Stimulated activated CD8-positive, alpha-beta memory T cell treated with anti-CD3 and anti-CD28 coated beads, Interleukin-15, amount 100 ng/mL, for 4 hours (primary cell): ENCODE measurements around the gene TJAP1.

Experiments used
- DNase-seq, 2 donors: peaks; one replicate each; pipeline ENCODE4 v3.0.0-alpha.2; 2020; ENCODE audit warnings: low read depth in 2 of 2

Gene TJAP1, protein sequence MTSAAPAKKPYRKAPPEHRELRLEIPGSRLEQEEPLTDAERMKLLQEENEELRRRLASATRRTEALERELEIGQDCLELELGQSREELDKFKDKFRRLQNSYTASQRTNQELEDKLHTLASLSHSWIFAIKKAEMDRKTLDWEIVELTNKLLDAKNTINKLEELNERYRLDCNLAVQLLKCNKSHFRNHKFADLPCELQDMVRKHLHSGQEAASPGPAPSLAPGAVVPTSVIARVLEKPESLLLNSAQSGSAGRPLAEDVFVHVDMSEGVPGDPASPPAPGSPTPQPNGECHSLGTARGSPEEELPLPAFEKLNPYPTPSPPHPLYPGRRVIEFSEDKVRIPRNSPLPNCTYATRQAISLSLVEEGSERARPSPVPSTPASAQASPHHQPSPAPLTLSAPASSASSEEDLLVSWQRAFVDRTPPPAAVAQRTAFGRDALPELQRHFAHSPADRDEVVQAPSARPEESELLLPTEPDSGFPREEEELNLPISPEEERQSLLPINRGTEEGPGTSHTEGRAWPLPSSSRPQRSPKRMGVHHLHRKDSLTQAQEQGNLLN

DNA sequence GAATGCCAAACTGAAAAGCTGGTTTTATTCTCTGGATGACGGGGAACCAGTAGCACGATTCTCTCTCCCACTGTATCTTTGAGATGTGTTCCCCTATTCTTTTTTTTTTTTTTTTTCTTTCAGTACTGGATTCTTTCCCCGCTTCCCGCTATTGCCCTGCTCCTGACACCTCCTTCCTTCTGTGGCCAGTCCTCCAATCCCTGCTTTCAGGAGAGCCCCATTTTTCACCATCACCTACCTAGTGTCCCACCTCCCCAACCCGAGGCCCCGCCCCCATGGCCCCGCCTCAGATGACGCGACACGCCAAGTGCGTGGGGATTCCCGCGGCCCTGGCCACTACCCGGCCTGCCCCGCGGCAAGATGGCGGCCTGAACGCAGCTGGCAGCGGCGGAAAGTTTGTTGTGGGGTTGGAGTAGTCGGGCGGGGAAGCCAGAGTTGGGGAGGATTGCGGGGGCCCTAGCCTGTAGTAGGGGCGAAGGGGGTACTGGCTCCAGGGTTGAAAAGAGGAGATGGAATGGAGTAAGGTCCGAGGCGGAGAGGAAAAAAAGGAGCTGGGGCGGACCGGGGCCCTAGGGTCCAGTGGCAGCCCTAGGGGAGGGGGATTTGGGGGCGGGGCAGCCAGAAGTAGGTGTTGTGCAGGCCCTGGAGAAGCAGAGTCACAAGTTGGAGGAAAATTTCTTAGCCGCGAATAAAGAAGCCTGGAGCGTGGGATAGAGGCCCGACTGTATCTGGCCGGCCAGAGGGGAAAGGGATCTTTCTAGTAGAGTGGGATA lies at the start of gene TJAP1:
Gene TJAP1 (plus strand): TSS at position 336 of the 773 bp plus-strand sequence. CDS start 21,432 bp downstream, outside the sequence.
- peak; percentile 92 to 93 for DNase-seq

DNA sequence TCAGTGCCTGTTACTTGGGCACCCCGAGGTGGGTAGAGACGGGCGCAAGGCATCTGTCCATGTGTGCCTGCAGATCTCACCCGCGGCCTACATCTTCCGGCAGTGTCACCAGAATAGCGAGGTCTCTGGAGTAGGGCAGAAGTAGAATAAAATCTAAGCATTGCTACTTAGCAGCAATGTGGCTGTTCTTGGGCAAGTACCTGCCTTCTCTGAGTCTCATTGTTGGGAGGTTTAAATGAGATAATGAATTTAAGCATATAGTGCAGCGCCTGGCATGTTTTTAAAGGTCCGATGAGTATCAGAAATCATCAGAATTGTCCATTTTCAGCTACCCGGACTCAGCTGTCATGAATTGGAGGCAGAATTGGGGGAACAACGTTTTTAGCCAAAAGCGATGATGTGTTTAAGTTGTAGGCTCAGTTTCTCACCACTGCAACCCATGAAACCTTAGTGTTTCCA lies 49.2 kb upstream of the TJAP1 start:
- DNase-seq: peak in 1 of 2 donors; percentile 4

DNA sequence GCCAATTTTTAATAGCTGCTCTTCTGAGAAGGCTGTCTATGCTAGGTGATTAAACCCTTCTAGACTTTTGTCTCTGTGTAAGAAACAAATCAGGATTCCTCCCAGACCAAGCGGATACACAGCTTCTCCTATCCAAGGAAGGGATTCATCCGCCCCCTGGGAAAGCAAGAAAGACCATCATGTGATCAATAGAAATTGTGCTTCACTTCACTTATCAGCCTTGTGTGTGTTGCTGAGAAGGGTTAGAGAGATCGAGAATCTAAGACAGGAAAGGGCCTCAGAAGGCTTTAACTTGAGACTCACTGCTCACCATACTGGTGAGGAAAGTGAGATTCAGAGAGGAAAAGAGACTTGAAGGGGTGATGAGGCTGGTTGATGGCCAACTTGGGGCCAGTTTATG lies 48.5 kb upstream of the TJAP1 start:
- DNase-seq: no peak

DNA sequence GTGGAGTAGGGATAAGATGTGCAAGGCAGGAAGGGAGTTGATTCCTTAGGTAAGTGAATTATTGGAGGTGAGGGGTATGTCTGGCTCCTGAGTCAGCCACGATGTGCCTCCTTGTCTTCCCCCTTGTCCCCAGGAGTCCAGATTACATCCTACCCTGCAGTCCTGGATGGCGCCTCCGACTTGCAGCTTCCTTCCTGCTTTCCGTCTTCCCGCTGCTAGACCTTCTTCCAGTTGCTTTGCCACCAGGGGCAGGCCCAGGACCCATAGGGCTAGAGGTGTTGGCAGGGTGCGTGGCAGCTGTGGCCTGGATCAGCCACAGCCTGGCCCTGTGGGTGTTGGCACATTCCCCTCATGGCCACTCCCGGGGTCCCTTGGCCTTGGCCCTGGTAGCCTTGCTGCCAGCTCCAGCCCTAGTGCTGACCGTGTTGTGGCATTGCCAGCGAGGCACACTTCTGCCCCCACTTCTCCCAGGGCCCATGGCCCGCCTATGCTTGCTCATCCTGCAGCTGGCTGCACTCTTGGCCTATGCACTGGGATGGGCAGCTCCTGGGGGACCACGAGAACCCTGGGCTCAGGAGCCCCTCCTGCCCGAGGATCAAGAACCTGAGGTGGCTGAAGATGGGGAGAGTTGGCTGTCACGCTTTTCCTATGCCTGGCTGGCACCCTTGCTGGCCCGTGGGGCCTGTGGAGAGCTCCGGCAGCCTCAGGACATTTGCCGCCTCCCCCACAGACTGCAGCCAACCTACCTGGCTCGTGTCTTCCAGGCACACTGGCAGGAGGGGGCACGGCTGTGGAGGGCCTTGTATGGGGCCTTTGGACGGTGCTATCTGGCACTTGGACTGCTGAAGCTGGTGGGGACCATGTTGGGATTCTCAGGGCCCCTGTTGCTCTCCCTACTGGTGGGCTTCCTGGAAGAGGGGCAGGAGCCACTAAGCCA lies 45.1 kb upstream of the TJAP1 start:
- DNase-seq: no peak

DNA sequence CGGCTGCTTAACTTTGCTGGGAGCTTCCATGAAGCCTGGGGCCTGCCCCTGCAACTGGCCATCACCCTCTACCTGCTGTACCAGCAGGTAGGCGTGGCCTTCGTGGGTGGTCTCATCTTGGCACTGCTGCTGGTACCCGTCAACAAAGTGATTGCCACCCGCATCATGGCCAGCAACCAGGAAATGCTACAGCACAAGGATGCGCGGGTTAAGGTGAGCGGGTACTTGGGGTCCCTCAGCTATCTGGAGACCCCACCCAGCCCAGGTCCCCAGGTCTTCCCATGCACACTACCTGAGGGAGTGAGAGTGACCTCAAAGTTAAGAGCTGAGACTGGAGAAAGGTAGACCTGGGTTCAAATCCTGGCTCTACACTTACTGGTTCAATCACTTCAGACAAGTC lies 44.2 kb upstream of the TJAP1 start:
- no peak for DNase-seq

DNA sequence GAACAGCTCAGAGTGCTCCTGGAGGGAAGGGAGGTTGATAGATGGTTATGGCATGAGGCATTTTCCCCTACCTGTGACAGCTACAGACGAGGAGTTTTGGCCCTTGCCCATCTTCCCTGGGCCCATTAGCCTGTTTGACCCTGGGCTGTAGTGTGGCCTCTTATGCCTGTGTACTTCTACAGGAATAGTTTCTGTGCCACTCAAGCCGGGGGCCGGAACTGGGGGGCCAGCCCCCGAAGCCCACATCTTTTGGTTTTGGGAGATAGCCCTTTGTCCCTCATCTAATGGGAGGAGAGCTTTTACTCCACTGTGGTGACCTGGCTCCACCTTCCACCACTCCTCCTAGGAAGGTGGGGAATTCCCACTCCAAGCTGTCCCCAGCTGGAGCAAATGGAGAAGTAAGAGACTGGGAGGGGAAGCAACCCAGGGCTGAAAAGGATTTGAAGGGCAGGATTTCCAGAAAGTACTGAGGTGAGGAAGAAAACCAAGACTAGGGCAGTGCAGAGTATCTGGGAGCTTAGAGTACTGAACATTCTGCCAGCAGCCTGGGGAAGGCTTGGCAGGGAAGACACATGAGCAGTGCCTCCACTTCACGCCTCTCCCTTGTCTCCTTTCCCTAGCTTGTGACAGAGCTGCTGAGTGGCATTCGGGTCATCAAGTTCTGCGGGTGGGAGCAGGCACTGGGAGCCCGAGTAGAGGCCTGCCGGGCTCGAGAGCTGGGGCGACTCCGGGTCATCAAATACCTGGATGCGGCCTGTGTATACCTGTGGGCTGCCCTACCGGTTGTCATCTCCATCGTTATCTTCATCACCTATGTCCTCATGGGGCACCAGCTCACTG lies 43.1 kb upstream of the TJAP1 start:
- DNase-seq: no peak

DNA sequence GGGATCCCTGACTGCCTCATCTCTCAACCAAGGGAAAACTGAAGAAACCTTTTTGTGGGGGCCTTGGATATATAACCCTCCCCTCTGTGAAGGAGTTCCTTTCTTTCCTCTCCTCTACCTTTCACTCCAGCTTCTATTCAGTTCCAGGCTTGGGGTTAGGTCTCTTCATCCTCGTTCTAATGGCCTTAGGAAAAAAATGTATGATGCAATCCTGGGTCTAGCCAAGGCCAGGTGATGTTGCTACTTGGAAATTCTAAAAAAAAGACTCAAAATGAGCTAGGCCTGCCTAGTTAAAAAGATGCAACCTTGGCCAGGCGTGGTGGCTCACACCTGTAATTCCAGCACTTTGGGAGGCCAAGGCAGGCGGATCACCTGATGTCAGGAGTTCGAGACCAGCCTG lies 42.4 kb upstream of the TJAP1 start:
- no peak for DNase-seq

DNA sequence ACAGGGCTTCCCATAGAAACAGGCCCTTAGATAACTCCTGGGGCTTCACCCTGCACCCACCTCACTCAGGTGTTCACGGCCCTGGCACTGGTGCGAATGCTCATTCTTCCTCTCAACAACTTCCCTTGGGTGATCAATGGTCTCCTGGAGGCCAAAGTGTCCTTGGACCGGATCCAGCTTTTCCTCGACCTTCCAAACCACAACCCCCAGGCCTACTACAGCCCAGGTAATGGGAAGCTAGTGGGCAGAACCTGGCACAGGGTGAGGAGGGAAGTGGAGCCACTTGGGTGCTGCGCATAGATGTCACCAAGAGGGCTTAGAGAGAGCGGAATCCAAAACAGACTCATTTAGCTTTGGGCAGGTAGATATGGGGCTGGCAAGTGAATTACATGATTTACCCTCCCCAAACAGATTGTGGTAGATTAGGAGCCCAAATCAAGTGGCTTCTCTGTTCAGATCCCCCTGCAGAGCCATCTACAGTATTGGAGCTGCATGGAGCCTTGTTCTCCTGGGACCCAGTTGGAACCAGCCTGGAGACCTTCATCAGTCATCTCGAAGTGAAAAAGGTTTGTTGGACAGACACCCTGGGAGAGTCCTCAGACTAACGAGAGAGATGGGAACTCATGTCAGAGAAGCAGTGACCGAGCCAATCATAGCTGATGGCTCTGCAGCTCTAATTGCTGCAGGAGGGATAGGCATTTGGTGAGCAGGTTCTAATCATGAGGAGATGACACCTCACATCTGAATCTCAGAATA lies 41.5 kb upstream of the TJAP1 start:
- no peak for DNase-seq

DNA sequence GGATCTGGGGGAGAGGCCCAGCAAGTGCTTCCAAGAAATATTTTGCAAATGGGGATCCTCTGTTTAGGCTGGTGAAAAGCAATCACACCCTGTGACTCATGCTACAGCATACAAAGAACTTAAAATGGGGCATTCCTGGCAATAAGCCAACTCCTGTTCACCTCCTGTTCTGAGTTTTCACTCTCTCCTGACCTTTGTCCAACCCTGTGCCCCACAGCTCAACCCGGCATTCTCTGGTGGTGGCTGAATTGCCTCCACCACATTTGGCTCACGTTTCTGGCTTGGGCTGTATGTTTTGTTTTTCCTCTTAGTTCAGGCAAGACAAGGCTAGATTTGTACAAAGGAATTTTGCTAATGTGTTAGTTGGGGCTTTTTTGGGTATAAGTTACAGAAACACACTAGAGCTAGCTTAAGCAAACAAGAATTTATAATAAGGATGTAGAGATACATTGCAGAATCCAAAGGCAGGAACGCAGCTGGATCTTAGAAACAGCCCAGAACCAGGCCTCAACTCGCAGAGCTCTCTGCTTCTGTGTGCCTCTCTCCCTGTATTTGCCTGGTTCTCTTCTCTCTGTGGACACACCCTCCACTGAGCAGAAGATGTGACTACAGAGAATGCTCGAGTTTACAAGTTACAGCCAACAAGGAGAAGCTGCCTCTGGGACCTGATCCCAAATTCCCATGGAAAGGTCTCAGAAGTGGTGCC lies 40.6 kb upstream of the TJAP1 start:
- DNase-seq: no peak

DNA sequence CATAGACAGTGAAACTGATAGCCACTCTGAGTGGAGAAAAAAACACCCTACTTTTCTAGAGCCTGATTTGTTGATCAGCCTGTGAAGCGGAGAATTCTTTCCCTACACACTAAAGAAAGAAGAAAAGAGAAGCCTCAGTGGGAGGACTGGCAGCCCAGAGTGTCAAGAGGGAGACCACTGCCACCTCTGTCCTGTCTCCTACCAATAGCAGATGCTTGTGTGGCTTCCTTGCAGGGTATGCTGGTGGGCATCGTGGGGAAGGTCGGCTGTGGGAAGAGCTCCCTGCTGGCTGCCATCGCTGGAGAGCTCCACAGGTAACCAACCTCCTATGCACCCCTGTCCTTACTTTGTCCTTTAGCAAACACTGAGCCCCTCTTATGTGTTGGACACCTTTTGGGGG lies 39.7 kb upstream of the TJAP1 start:
- DNase-seq: no peak

DNA sequence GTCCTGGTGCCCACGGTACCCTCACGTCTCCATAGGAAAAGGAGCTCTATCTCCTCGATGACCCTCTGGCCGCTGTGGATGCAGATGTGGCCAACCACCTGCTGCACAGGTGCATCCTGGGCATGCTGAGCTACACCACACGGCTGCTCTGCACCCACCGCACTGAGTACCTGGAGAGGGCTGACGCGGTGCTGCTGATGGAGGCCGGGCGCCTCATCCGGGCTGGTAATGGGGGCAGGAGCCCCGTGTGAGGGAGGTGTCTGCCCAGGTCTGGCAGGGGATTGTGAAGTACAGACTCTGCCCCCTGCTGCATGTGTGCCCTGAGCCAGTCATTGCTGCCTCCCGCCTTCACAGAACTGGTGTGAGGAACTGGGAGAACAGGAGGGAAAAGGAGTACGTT lies 34.4 kb upstream of the TJAP1 start:
- no peak for DNase-seq

DNA sequence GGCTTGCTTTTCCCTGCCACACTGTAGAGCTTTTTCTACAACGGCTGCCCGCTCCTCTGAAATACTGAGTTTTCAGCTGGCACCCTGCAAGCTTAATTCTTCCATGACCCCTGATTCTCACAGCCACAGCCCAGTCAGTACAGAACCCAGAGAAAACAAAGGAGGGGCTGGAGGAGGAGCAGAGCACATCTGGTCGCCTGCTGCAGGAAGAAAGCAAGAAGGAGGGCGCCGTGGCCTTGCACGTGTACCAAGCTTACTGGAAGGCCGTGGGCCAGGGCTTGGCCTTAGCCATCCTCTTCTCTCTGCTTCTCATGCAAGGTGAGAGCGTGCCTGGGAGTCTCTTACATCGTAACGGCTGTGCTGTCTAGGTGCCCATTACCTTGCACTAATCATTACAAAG lies 33.3 kb upstream of the TJAP1 start:
- no peak for DNase-seq

DNA sequence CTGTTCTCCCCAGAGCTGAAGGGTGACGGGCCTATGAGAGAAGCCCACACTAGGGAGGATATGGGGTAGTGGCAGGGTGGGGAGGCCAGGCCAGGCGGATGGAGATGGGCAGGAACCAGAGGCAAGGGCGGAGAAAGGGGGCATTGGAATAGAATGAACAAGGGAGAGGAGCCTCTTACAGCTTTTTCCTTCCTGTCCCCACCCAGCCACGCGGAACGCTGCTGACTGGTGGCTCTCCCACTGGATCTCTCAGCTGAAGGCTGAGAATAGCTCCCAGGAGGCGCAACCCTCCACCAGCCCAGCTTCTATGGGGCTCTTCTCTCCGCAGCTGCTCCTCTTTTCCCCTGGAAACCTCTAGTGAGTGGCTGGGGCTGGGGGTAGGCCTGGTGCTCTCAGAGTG lies 32.8 kb upstream of the TJAP1 start:
- DNase-seq: no peak

DNA sequence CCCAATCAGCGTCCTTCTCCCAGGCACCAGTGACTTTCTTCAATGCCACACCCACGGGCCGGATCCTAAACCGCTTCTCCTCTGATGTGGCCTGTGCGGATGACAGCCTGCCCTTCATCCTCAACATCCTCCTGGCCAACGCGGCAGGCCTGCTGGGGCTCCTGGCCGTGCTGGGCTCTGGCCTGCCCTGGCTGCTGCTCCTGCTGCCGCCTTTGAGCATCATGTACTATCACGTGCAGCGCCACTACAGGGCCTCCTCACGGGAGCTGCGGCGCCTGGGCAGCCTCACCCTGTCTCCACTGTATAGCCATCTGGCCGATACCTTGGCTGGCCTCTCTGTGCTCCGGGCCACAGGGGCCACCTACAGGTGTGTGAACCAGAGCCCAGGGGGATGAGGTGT lies 31.8 kb upstream of the TJAP1 start:
- no peak for DNase-seq

DNA sequence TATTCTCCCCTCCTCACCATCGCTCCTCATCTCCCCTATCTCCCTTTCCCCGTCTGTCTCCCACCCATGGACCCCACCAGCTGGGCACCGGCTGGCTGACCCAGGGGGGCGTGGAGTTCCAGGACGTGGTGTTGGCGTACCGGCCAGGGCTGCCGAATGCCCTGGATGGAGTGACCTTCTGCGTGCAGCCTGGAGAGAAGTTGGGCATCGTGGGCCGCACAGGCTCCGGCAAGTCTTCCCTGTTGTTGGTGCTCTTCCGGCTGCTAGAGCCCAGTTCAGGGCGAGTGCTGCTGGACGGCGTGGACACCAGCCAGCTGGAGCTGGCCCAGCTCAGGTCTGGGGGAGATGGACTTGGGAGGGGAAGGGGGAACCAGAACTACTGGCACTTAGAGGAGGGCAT lies 29.8 kb upstream of the TJAP1 start:
- no peak for DNase-seq

DNA sequence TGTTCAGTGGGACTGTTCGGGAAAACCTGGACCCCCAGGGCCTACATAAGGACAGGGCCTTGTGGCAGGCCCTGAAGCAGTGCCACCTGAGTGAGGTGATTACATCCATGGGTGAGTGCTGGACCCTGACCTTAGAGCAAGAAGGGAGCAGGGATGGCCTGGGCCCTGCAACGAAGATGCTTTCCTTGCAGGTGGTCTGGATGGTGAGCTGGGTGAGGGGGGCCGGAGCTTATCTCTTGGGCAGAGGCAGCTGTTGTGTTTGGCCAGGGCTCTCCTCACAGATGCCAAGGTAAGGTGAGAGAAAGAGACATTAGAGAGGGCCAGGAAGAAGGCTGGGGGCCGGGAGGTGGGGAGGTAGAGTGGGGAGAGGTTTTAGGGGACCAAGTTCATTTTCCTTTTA lies 28.5 kb upstream of the TJAP1 start:
- DNase-seq: no peak

DNA sequence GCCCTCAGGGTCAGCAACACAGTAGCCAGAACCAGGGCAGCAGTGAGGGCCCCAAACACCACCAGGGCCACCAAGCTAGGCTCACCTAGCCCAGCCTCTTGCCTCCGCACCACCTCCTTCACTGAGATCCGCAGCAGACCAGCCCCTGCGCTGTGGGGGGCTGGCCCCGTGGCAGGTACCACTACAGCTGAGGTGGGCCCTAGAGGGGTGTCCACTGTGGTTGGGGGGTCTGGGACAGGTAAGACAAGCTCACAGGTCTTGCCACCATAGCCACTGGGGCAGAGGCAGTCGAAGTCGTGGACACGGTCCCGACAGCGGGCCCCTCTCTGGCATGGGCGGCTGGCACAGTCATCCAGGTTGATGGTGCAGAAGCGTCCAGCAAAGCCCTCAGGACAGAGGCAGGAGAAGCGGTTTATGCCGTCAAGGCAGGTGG lies 26.7 kb upstream of the TJAP1 start:
- no peak for DNase-seq

DNA sequence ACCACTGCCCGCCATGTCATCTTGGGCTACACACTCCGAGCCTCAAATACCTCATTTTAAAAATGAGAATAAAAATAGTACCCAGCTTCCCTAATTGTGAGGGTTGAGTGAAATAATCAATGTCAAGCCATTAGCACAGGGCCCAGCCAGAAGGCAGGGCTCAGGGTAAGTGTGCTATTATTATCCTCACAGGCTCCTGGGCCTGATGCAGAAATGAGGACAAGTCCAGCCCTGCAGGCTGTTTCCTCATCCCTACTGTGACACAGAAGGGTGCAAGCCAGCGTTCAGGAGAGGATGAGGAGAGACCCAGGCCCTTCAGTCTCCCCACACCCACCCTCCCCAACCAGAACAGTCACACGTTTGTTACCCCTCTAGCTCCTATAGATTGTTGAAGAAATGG lies 26.0 kb upstream of the TJAP1 start:
- DNase-seq: no peak

DNA sequence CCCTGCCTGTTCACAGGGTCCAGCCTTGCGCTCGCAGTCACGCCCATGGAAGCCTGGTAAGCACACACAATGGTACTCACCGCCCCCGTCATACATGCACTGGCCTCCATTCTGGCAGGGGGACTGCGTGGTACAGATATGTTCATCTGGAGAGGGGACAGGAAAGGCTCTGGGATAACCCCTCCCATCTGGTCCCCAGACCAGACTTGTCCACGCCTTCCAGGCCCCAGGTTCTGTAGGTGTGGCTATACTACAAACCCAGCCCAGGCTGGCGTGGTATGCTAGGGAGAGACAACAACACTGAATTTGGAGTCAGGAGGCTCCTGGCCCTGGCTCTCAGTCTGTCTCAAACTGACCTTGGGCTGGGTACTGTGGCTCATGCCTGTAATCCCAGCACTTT lies 25.4 kb upstream of the TJAP1 start:
- no peak for DNase-seq
